Measurements from ENCODE around the gene TSSK2.

- no peak for TF ChIP-seq CTCF (IDR thresholded peaks at IDR 0.05)
- TF ChIP-seq POLR2A (IDR thresholded peaks at IDR 0.05), result no peak
Measured at GRCh38 chr22:19142394-19142793, 11.3 kb downstream of the TSSK2 start.
